Placental pericyte (primary cell): ENCODE results near the gene VKORC1. TPM values are rescaled to one million over a fixed set of nuclear protein-coding genes. Genes with fewer than 3 reads are reported as not detected.

Experiments
- total RNA-seq: library from RNA; depleted of rRNA; stranded (reverse); fragments of >200 nt; gene quantifications from 2 replicates; pipeline ENCODE4 v1.2.3, GENCODE V29; 2012

VKORC1 gene
- 69.2 and 82.9 TPM in 2 replicates for total RNA-seq

GRCh38 chr16:31094424-31095120 lies at the start of gene VKORC1:
Gene VKORC1, minus strand, starts transcription at chr16:31094797. Its CDS starts 68 bp downstream, at chr16:31094729.

GRCh38 chr16:31135535-31136286 lies 41.1 kb upstream of the VKORC1 start, which contains the start of gene PRSS8:
Gene PRSS8, minus strand, starts transcription at chr16:31135727. Its CDS starts 229 bp downstream, at chr16:31135498.

GRCh38 chr16:31117384-31118222 lies 23.0 kb upstream of the VKORC1 start, which contains the start of gene KAT8:
Gene KAT8, plus strand, starts transcription at chr16:31117664. Its CDS starts 18 bp downstream, at chr16:31117682.

GRCh38 chr16:31108035-31108793 lies 13.6 kb upstream of the VKORC1 start, which contains the start of gene BCKDK:
Gene BCKDK, plus strand, starts transcription at chr16:31108386. Its CDS starts 838 bp downstream, at chr16:31109224.

GRCh38 chr16:31088459-31089183 lies 6.0 kb downstream of the VKORC1 start, which contains the start of gene PRSS53:
Gene PRSS53, minus strand, starts transcription at chr16:31088943. Its CDS starts 134 bp downstream, at chr16:31088809.

GRCh38 chr16:31073970-31074813 lies 20.4 kb downstream of the VKORC1 start, which contains the start of the genes ZNF646 and ZNF668:
Gene ZNF646, plus strand, starts transcription at chr16:31074422. Its CDS starts 1,903 bp downstream, at chr16:31076325.
Gene ZNF668, minus strand, starts transcription at chr16:31074240. Its CDS starts 9,781 bp downstream, at chr16:31064459.

Other genes starting within 250 kb of the VKORC1 start
- 14.7 and 46.8 TPM in 2 replicates for gene BCL7C, start 200.7 kb downstream of the VKORC1 start, total RNA-seq
- gene CTF1, start 198.2 kb downstream of the VKORC1 start, total RNA-seq = 2.0 and 4.4 TPM in 2 replicates
- 15.1 and 34.9 TPM in 2 replicates for gene FBXL19, start 171.2 kb downstream of the VKORC1 start, total RNA-seq
- gene ORAI3, start 145.7 kb downstream of the VKORC1 start, total RNA-seq = 35.5 and 84.9 TPM in 2 replicates
- gene SETD1A, start 137.0 kb downstream of the VKORC1 start, total RNA-seq = 5.0 and 5.2 TPM in 2 replicates
- 7.0 and 37.9 TPM in 2 replicates for gene HSD3B7, start 109.6 kb downstream of the VKORC1 start, total RNA-seq
- gene STX1B, start 84.2 kb downstream of the VKORC1 start, total RNA-seq = 1.1 and 3.0 TPM in 2 replicates
- gene STX4, start 61.2 kb downstream of the VKORC1 start, total RNA-seq = 24.8 and 42.5 TPM in 2 replicates
- 21.7 and 31.2 TPM in 2 replicates for gene ZNF668, start 20.6 kb downstream of the VKORC1 start, total RNA-seq
- gene ZNF646, start 20.4 kb downstream of the VKORC1 start, total RNA-seq = 17.5 and 18.2 TPM in 2 replicates
- gene PRSS53, start 5.9 kb downstream of the VKORC1 start, total RNA-seq = 0.88 and 2.0 TPM in 2 replicates
- gene BCKDK, start 13.6 kb upstream of the VKORC1 start, total RNA-seq = 51.0 and 56.0 TPM in 2 replicates
- gene KAT8, start 22.9 kb upstream of the VKORC1 start, total RNA-seq = 35.0 and 35.4 TPM in 2 replicates
- gene PRSS8, start 40.9 kb upstream of the VKORC1 start, total RNA-seq = not detected in 2 replicates
- not detected in 2 replicates for gene PRSS36, start 55.3 kb upstream of the VKORC1 start, total RNA-seq
- 45.3 and 78.0 TPM in 2 replicates for gene FUS, start 85.3 kb upstream of the VKORC1 start, total RNA-seq
- 50.4 and 56.2 TPM in 2 replicates for gene PYCARD, start 108.0 kb upstream of the VKORC1 start, total RNA-seq
- gene TRIM72, start 119.3 kb upstream of the VKORC1 start, total RNA-seq = not detected in 2 replicates
- gene PYDC1, start 122.3 kb upstream of the VKORC1 start, total RNA-seq = not detected in 2 replicates
- gene ITGAM, start 165.2 kb upstream of the VKORC1 start, total RNA-seq = 0.43 TPM in 1 of 2 replicates, not detected in the other